ENCODE measurements around the gene SKAP2. TPM values are rescaled to one million over a fixed set of nuclear protein-coding genes. Genes with fewer than 3 reads are reported as not detected.

The SKAP2 gene
- total and polyA plus RNA-seq, 7 donors: 13.0 to 34.2 (median 19.3) TPM

GRCh38 chr7:26642416-26642815 lies 222.0 kb downstream of the SKAP2 start:
- Histone ChIP-seq H3K9me3 (no peaks in the 10 kb centered on the region), H3K4me1 (no peaks in the 10 kb centered on the region), H3K36me3 (no peaks in the 10 kb centered on the region), H3K27me3 (no peaks in the 10 kb centered on the region), H3K4me3 (no peak overlapping the region), H3K27ac (no peak overlapping the region)
- no peak for DNase-seq
- 81 to 97% methylated on average over 3 of the region's 3 CpGs for WGBS, 2 donors
- intact Hi-C loops (cut with DNase I): no loop called here
- no peak for TF ChIP-seq EP300 (IDR thresholded peaks at IDR 0.05)
- no peak for TF ChIP-seq CTCF (IDR thresholded peaks at IDR 0.05)
- no peak for TF ChIP-seq POLR2A (IDR thresholded peaks at IDR 0.05)
- no peak for TF ChIP-seq POLR2AphosphoS5 (IDR thresholded peaks at IDR 0.05)

GRCh38 chr7:26639695-26640094 lies 224.7 kb downstream of the SKAP2 start:
- no peaks in the 10 kb centered on the region for H3K27me3 ChIP-seq
- no peaks in the 10 kb centered on the region for H3K9me3 ChIP-seq
- H3K36me3 ChIP-seq: no peaks in the 10 kb centered on the region
- no peak for TF ChIP-seq CTCF (IDR thresholded peaks at IDR 0.05)
- no peak for TF ChIP-seq POLR2A (IDR thresholded peaks at IDR 0.05)
- TF ChIP-seq EP300 (IDR thresholded peaks at IDR 0.05): no peak
- TF ChIP-seq POLR2AphosphoS5 (IDR thresholded peaks at IDR 0.05): no peak
- no peaks in the 10 kb centered on the region for H3K4me1 ChIP-seq
- no peak for DNase-seq
- no peak overlapping the region for H3K4me3 ChIP-seq
- 97% methylated on average over 5 of the region's 5 CpGs for WGBS, 2 donors
- intact Hi-C loops (cut with DNase I): no loop called here
- no peak overlapping the region for H3K27ac ChIP-seq

GRCh38 chr7:26639111-26639510 lies 225.3 kb downstream of the SKAP2 start:
- H3K27me3 ChIP-seq: no peaks in the 10 kb centered on the region
- H3K9me3 ChIP-seq: no peaks in the 10 kb centered on the region
- TF ChIP-seq POLR2AphosphoS5 (IDR thresholded peaks at IDR 0.05) (no peak), CTCF (IDR thresholded peaks at IDR 0.05) (no peak), POLR2A (IDR thresholded peaks at IDR 0.05) (no peak), EP300 (IDR thresholded peaks at IDR 0.05) (no peak)
- WGBS, 2 donors: 92 to 96% methylated on average over 4 of the region's 4 CpGs
- DNase-seq: no peak
- H3K27ac ChIP-seq: no peak overlapping the region
- no peaks in the 10 kb centered on the region for H3K36me3 ChIP-seq
- no peaks in the 10 kb centered on the region for H3K4me1 ChIP-seq
- no peak overlapping the region for H3K4me3 ChIP-seq
- intact Hi-C loops (cut with DNase I): no loop called here

- intact Hi-C loops (cut with DNase I): no loop called here
- no peaks in the 10 kb centered on the region for H3K4me1 ChIP-seq
- no peaks in the 10 kb centered on the region for H3K9me3 ChIP-seq
- no peaks in the 10 kb centered on the region for H3K36me3 ChIP-seq
- no peak for DNase-seq
- no peaks in the 10 kb centered on the region for H3K27me3 ChIP-seq
- H3K4me3 ChIP-seq: no peak overlapping the region
- H3K27ac ChIP-seq: no peak overlapping the region
- TF ChIP-seq POLR2A (IDR thresholded peaks at IDR 0.05): no peak
- TF ChIP-seq EP300 (IDR thresholded peaks at IDR 0.05): no peak
- TF ChIP-seq POLR2AphosphoS5 (IDR thresholded peaks at IDR 0.05): no peak
- no peak for TF ChIP-seq CTCF (IDR thresholded peaks at IDR 0.05)
- WGBS, 2 donors: 90 to 92% methylated on average over 14 of the region's 14 CpGs
Observed at GRCh38 chr7:26638140-26638539, 226.2 kb downstream of the SKAP2 start.

GRCh38 chr7:26637610-26638009 lies 226.8 kb downstream of the SKAP2 start:
- 81 to 85% methylated on average over 6 of the region's 6 CpGs for WGBS, 2 donors
- no peak for DNase-seq
- intact Hi-C loops (cut with DNase I): no loop called here
- no peaks in the 10 kb centered on the region for H3K4me1 ChIP-seq
- H3K36me3 ChIP-seq: no peaks in the 10 kb centered on the region
- no peak for TF ChIP-seq EP300 (IDR thresholded peaks at IDR 0.05)
- TF ChIP-seq POLR2A (IDR thresholded peaks at IDR 0.05): no peak
- no peak for TF ChIP-seq CTCF (IDR thresholded peaks at IDR 0.05)
- no peak for TF ChIP-seq POLR2AphosphoS5 (IDR thresholded peaks at IDR 0.05)
- H3K9me3 ChIP-seq: no peaks in the 10 kb centered on the region
- no peak overlapping the region for H3K27ac ChIP-seq
- H3K27me3 ChIP-seq: no peaks in the 10 kb centered on the region
- no peak overlapping the region for H3K4me3 ChIP-seq
